ENCODE results near the gene SHROOM3.

The SHROOM3 gene

DNA sequence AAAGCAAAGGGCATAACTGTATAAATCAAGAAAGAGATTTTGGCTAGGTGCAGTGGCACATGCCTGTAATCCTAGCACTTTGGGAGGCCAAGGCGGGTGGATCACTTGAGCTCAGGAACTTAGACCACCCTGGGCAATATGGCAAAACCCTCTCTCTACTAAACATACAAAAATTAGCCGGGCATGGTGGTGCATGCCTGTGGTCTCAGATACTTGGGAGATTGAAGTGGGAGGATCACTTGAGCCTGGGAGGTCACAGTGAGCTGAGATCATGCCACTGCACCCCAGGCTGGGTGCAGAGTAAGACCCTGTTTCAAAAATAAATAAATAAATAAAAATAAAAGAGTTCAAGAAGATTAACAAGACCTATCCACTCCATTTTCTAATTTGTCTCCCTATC is 235.6 kb downstream of the SHROOM3 start:
- TF ChIP-seq SIN3A (IDR thresholded peaks at IDR 0.05; ENCODE audit: borderline replicate concordance, insufficient read depth, low read length) = no peak
- no peak for TF ChIP-seq TAF1 (IDR thresholded peaks at IDR 0.05; ENCODE audit: borderline replicate concordance, insufficient read depth, low read length)
- TF ChIP-seq FOXP2 (optimal IDR thresholded peaks at IDR 0.05; ENCODE audit: borderline replicate concordance, extremely low read depth, extremely low read length, insufficient read depth) = no peak
- TF ChIP-seq POLR2AphosphoS5 (IDR thresholded peaks at IDR 0.05; ENCODE audit: low read depth, low read length) = no peak
- TF ChIP-seq, protein P1, sequence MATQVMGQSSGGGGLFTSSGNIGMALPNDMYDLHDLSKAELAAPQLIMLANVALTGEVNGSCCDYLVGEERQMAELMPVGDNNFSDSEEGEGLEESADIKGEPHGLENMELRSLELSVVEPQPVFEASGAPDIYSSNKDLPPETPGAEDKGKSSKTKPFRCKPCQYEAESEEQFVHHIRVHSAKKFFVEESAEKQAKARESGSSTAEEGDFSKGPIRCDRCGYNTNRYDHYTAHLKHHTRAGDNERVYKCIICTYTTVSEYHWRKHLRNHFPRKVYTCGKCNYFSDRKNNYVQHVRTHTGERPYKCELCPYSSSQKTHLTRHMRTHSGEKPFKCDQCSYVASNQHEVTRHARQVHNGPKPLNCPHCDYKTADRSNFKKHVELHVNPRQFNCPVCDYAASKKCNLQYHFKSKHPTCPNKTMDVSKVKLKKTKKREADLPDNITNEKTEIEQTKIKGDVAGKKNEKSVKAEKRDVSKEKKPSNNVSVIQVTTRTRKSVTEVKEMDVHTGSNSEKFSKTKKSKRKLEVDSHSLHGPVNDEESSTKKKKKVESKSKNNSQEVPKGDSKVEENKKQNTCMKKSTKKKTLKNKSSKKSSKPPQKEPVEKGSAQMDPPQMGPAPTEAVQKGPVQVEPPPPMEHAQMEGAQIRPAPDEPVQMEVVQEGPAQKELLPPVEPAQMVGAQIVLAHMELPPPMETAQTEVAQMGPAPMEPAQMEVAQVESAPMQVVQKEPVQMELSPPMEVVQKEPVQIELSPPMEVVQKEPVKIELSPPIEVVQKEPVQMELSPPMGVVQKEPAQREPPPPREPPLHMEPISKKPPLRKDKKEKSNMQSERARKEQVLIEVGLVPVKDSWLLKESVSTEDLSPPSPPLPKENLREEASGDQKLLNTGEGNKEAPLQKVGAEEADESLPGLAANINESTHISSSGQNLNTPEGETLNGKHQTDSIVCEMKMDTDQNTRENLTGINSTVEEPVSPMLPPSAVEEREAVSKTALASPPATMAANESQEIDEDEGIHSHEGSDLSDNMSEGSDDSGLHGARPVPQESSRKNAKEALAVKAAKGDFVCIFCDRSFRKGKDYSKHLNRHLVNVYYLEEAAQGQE (IDR thresholded peaks at IDR 0.05; ENCODE audit: insufficient read depth in 1 of 2, low read depth in 2 of 2, low read length in 2 of 2) = no peak

DNA sequence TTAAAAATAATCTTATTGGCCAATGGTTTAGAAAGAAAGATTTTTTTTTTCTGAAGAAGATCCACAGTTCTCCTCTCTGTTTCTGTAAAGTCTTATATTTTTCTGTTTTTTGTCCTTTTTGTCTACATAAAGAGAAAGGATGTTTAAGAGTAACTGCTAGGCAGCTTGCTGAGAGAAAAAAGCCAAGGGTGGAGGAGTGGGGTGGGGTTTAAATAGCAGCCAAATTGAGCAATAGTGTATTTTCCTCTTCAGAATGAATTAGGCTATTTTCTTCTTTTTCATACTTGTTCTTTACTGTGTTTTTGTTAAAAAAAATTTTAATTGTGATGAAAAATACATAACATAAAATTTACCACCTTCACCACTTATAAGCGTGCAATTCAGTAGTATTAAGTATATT is 238.3 kb downstream of the SHROOM3 start:
- TF ChIP-seq TAF1 (IDR thresholded peaks at IDR 0.05; ENCODE audit: borderline replicate concordance, insufficient read depth, low read length) (no peak), POLR2AphosphoS5 (IDR thresholded peaks at IDR 0.05; ENCODE audit: low read depth, low read length) (no peak), SIN3A (IDR thresholded peaks at IDR 0.05; ENCODE audit: borderline replicate concordance, insufficient read depth, low read length) (no peak), FOXP2 (optimal IDR thresholded peaks at IDR 0.05; ENCODE audit: borderline replicate concordance, extremely low read depth, extremely low read length, insufficient read depth) (no peak)
- TF ChIP-seq, protein P1 (IDR thresholded peaks at IDR 0.05; ENCODE audit: insufficient read depth in 1 of 2, low read depth in 2 of 2, low read length in 2 of 2) = no peak

DNA sequence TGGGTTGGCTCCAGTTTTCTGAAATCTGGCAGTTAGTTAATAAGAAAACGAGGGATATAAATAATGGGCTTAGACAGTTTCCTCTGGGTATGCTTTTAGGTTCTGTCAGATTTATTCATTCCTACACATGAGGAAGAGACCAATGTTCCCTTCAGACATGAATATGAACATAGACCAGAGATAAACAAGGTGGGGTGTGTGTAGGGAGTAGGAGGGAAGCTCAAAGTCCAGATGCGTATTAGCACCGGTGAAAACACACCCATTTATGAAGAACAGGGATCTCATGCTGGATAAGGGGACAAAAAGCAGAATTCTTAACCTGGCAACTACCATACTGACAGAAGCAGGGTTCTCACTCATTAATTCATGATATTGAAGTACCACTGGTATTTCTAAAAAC is 240.0 kb downstream of the SHROOM3 start:
- no peak for TF ChIP-seq FOXP2 (optimal IDR thresholded peaks at IDR 0.05; ENCODE audit: borderline replicate concordance, extremely low read depth, extremely low read length, insufficient read depth)
- no peak for TF ChIP-seq TAF1 (IDR thresholded peaks at IDR 0.05; ENCODE audit: borderline replicate concordance, insufficient read depth, low read length)
- TF ChIP-seq, protein P1 (IDR thresholded peaks at IDR 0.05; ENCODE audit: insufficient read depth in 1 of 2, low read depth in 2 of 2, low read length in 2 of 2) = no peak
- TF ChIP-seq SIN3A (IDR thresholded peaks at IDR 0.05; ENCODE audit: borderline replicate concordance, insufficient read depth, low read length) = no peak

DNA sequence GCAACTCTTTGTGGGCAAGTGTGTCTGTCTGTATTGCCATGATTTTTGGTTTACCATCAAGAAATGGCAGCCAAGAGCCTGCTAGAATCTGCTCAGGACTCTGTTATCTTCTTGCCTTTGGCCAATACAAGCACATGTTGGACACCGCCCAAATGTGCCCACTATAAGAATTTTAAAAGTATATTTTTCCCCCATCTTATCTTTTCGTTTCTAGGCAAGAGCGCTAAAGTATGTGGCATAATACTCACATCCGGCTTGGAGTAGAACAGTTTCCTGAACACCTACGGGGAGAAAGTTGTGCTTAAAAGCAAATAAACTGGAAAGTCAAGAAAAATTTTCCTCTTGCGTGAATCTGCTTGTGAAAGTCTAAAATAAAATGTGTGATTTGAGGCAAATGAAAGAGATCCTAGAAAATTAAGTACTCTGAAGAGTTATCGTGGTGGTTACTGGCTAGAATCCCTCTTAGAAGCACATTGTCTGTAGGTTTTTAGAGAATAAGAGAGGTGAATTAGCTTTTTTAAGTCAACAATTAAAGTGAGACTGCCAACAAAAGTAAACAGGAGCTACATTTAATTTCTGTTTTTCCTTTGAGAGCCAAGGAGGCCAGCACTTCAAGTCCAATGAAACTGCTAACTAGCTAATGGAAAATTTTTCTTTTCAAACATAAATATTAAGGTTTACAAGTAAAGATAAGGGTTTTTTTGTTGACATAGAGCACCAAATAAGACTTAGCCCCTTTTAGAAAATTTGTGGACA is 242.7 kb downstream of the SHROOM3 start:
- TF ChIP-seq, protein P1 (IDR thresholded peaks at IDR 0.05; ENCODE audit: insufficient read depth in 1 of 2, low read depth in 2 of 2, low read length in 2 of 2) = no peak
- TF ChIP-seq FOXP2 (optimal IDR thresholded peaks at IDR 0.05; ENCODE audit: borderline replicate concordance, extremely low read depth, extremely low read length, insufficient read depth) (no peak), SIN3A (IDR thresholded peaks at IDR 0.05; ENCODE audit: borderline replicate concordance, insufficient read depth, low read length) (no peak), POLR2AphosphoS5 (IDR thresholded peaks at IDR 0.05; ENCODE audit: low read depth, low read length) (no peak), TAF1 (IDR thresholded peaks at IDR 0.05; ENCODE audit: borderline replicate concordance, insufficient read depth, low read length) (no peak)

All from PFSK-1 (cell line).